SIG-M5 treated with dmso at 0.1 percent for 504 hours (cell line): ENCODE data around the gene P2RX2.

Experiments
- DNase-seq: peaks from one replicate; lab custom pipeline; 2025; ENCODE audit not compliant: unreplicated experiment; lab: John Stamatoyannopoulos, UW

P2RX2 gene

GRCh38 chr12:132619386-132620112, 973 bp downstream of the P2RX2 start:
- no peak for DNase-seq

DNA sequence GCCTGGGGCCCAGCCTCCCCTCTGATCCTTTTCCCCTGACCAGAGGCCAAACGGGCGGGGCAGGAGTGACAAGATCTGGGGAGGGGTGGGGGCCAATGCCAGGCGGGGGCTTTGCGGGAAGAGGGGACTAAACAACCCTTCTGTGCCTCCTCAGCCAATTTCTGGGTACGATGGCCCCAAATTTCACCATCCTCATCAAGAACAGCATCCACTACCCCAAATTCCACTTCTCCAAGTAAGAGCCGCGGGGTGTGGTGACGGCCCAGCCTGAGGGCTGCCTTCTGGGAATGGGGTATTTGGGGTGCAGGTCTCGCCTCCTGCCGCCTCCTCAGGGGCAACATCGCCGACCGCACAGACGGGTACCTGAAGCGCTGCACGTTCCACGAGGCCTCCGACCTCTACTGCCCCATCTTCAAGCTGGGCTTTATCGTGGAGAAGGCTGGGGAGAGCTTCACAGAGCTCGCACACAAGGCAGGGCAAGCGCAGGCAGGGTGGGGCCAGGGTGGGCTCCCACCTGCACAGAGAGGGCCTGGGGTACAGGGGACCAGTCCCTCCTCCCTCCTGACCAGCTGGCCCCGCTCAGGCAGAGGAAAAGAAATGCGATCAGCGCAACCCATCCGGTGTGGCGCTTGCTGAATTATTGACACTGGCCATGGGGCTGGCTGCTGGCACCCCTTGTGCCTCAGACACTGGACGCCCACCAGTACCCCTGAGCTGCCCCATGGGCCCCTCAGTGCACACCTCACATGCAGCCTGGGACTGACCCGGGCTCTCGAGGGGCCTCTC, 1.7 kb downstream of the P2RX2 start:
- no peak for DNase-seq

- DNase-seq: no peak
Measured at GRCh38 chr12:132620899-132621656, 2.5 kb downstream of the P2RX2 start.

- no peak for DNase-seq
Measured at GRCh38 chr12:132621657-132622435, 3.3 kb downstream of the P2RX2 start.

GRCh38 chr12:132622437-132623071, 4.0 kb downstream of the P2RX2 start:
- peak; percentile 42 for DNase-seq

- peak; percentile 27 for DNase-seq
Measured at GRCh38 chr12:132623072-132623869, 4.7 kb downstream of the P2RX2 start.

DNA sequence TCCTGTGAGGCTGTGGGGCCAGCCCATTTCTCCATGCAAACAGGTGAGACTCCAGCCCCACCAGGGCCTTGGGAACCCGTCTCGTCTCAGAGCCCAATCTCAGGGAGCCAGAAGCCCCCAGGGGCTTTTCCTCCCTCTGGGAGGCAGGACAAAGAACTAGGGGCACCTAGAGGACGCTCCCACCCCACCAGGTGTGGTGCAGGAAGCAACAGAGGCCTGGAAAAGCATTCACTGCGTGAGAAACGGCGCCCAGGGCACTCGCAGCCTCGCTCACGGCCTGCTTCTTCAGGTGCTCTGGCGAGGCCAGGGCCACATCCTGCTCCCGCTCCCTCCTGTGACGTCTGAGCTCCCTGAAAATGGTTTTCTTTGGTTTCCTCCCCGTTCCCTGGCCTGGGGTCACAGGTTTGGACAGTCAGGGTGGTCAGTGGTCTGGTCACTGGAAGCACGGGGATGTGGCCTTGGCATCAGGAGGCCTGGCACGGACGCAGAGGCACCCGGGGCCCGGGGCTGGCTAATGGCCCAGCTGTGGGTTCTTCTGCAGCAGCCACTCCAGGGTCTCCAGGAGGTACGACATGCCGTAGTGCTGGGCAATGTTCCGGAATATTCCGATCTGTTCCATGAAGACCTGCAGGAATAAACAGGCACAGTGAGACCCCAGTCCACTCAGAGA, 5.7 kb downstream of the P2RX2 start:
- DNase-seq: no peak

DNA sequence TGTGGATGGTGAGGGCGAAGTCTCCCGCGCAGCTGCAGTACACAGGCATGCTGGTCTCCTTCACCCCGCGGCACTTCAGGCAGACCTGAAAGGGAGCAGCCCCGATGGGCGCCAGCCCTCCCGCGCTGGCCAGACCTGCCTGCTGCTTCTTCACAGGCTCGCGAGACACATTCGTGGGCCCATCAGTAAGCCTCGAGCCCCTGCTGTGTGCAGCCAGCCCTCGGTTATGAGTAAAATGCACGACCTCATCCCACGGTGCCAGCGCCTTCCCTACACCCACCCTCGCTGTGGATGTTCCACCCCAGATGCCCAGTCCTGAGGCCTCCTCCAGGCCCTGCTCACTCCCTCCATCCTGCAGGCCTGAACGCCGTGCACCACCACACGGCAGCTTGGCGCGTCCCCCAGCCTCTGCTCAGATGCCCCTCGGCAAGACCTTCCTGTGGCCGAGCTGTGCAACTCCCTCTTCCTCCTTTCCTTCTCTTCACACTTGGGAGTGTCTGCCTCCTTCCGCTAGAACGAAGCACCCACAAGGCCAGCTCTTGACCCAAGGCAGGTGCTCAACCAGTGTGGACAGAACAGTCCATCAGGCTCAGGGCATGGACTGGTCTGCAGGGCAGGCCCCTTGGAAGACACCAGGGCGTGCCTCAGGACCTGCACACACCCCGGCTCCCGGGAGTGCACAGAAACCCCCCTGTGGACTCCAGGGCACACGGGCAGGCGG, 6.5 kb downstream of the P2RX2 start:
- no peak for DNase-seq

DNA sequence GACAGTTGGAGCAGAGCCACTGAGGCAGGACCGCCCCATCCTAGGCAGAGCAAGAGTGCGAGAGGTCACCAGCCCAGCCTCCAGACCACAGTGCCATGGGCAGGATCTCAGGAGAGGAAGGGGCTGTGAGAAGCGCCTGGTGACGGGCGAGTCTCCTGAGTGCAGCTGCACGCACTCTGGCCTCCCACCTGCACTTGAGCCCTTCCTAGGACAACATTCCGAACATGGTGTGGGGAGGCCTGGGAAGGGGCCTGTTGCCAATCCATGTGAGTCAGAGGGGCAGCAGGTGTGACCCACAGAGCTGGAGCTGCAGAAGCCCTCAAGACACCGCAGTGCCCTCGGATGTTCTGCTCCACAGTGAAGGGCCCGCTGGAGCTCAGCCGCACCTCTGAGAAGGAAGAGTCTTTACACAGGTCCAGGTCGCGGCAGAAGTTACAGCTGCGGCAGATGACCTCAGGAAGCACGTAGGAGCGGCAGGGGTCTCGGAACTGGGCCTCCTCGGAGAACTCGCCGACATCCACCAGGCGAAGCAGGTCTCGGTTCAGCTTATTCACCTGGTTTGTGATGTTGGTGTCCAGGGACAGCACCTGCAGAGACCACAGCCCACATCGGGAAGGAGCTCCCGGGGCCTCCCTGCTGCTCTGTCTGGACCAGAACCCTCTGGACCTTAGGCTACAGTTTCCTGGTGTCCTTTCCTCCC, 7.3 kb downstream of the P2RX2 start:
- no peak for DNase-seq

- no peak for DNase-seq
Measured at GRCh38 chr12:132629330-132629729, 10.8 kb downstream of the P2RX2 start.

GRCh38 chr12:132630672-132631071, 12.1 kb downstream of the P2RX2 start:
- DNase-seq: no peak

- DNase-seq: no peak
Measured at GRCh38 chr12:132631666-132632065, 13.1 kb downstream of the P2RX2 start.

- DNase-seq: no peak
Measured at GRCh38 chr12:132632521-132633228, 14.1 kb downstream of the P2RX2 start.

- DNase-seq: no peak
Measured at GRCh38 chr12:132633398-132633797, 14.8 kb downstream of the P2RX2 start.

GRCh38 chr12:132633901-132634300, 15.3 kb downstream of the P2RX2 start:
- no peak for DNase-seq

- DNase-seq: no peak
Measured at GRCh38 chr12:132634411-132634990, 15.9 kb downstream of the P2RX2 start.
